Putamen (tissue), 1 donor: Measurements from ENCODE around the gene PCDHA13.
A peak's percentile ranks its signal among the peaks of the same experiment; 100 is the strongest.
"Not testable (repeated sequence)": the region's sequence is repeated elsewhere in the genome, so short reads cannot be mapped to it uniquely, and the experiment has no call there.

Source experiments
- DNase-seq: peaks from one replicate; pipeline ENCODE4 v3.0.0-alpha.2; 2016; ENCODE audit warnings: low spot score

Gene PCDHA13

GRCh38 chr5:140870221-140871201 lies 11.4 kb upstream of the PCDHA13 start:
- DNase-seq = no peak

- DNase-seq = no peak
Measured at GRCh38 chr5:140875085-140876065, 6.5 kb upstream of the PCDHA13 start, which contains the start of gene PCDHA12. Gene PCDHA12 (plus strand): TSS chr5:140875308. CDS start chr5:140875473, 165 bp downstream.

GRCh38 chr5:140876541-140877261 lies 5.2 kb upstream of the PCDHA13 start:
- DNase-seq = not testable (repeated sequence)

- no peak for DNase-seq
Measured at GRCh38 chr5:140877262-140877581, 4.7 kb upstream of the PCDHA13 start.

GRCh38 chr5:140882591-140882899 lies 621 bp downstream of the PCDHA13 start:
- DNase-seq = peak; percentile 4

GRCh38 chr5:140883373-140883772 lies 1.4 kb downstream of the PCDHA13 start:
- no peak for DNase-seq

GRCh38 chr5:140883927-140884697 lies 2.2 kb downstream of the PCDHA13 start:
- DNase-seq = no peak

- DNase-seq = no peak
Measured at GRCh38 chr5:140916325-140916724, 34.4 kb downstream of the PCDHA13 start.

GRCh38 chr5:140923601-140924000 lies 41.7 kb downstream of the PCDHA13 start:
- DNase-seq = no peak

GRCh38 chr5:140925806-140926442 lies 44.0 kb downstream of the PCDHA13 start, which contains the start of gene PCDHAC1:
Gene PCDHAC1 (plus strand): TSS chr5:140926299. CDS start chr5:140926893, 594 bp downstream.
- DNase-seq = no peak

- peak; percentile 69 for DNase-seq
Measured at GRCh38 chr5:140926443-140927227, 44.7 kb downstream of the PCDHA13 start.

- DNase-seq = no peak
Measured at GRCh38 chr5:140927228-140927573, 45.3 kb downstream of the PCDHA13 start.
